Measurements from ENCODE around the gene NPAS3.

NPAS3 gene

GRCh38 chr14:33738029-33738428, 799.4 kb downstream of the NPAS3 start:
- FAIRE-seq = no peak
- TF ChIP-seq PAX5 (IDR thresholded peaks at IDR 0.05; ENCODE audit: insufficient read depth, low read length, severe bottlenecking) (no peak), POLR2AphosphoS5 (IDR thresholded peaks at IDR 0.05; ENCODE audit: low read depth, low read length) (no peak), SPI1 (IDR thresholded peaks at IDR 0.05; ENCODE audit: low read depth, low read length) (no peak), POU2F2 (IDR thresholded peaks at IDR 0.05; ENCODE audit: low read depth, low read length) (no peak), POLR2A (IDR thresholded peaks at IDR 0.05; ENCODE audit: low read depth, low read length) (no peak), TAF1 (IDR thresholded peaks at IDR 0.05; ENCODE audit: low read depth, low read length) (no peak)
- no peak for DNase-seq (ENCODE audit: insufficient read length, low spot score)

DNA sequence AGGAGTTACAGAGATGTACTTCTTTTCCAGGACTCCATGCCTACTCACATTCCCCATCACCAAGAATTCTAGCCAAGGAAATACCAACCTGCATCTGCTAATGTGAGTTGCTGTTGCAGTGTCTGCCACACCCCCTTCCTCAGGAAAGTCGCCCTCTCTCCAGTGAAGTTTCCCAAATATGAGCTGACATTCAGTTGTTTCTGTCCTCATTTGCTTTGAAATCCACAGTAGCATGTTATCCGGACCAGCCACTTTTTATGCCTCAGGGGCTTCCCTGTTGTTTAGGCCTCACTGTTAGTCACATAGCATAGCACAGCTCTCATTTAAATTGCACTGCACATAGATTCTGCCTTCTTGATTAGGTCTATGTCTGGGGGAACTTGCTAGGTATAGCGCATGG, 799.8 kb downstream of the NPAS3 start:
- TF ChIP-seq POU2F2 (IDR thresholded peaks at IDR 0.05; ENCODE audit: low read depth, low read length) = no peak
- no peak for TF ChIP-seq SPI1 (IDR thresholded peaks at IDR 0.05; ENCODE audit: low read depth, low read length)
- TF ChIP-seq POLR2AphosphoS5 (IDR thresholded peaks at IDR 0.05; ENCODE audit: low read depth, low read length) = no peak
- TF ChIP-seq TAF1 (IDR thresholded peaks at IDR 0.05; ENCODE audit: low read depth, low read length) = no peak
- no peak for TF ChIP-seq PAX5 (IDR thresholded peaks at IDR 0.05; ENCODE audit: insufficient read depth, low read length, severe bottlenecking)
- TF ChIP-seq POLR2A (IDR thresholded peaks at IDR 0.05; ENCODE audit: low read depth, low read length) = no peak
- DNase-seq (ENCODE audit: insufficient read length, low spot score) (no peak), FAIRE-seq (no peak)

- FAIRE-seq (no peak), DNase-seq (ENCODE audit: insufficient read length, low spot score) (no peak)
- TF ChIP-seq POLR2A (IDR thresholded peaks at IDR 0.05; ENCODE audit: low read depth, low read length) (no peak), TAF1 (IDR thresholded peaks at IDR 0.05; ENCODE audit: low read depth, low read length) (no peak), POU2F2 (IDR thresholded peaks at IDR 0.05; ENCODE audit: low read depth, low read length) (no peak), PAX5 (IDR thresholded peaks at IDR 0.05; ENCODE audit: insufficient read depth, low read length, severe bottlenecking) (no peak), POLR2AphosphoS5 (IDR thresholded peaks at IDR 0.05; ENCODE audit: low read depth, low read length) (no peak), SPI1 (IDR thresholded peaks at IDR 0.05; ENCODE audit: low read depth, low read length) (no peak)
These were observed 801.9 kb downstream of the NPAS3 start for GRCh38 chr14:33740531-33740930.

DNA sequence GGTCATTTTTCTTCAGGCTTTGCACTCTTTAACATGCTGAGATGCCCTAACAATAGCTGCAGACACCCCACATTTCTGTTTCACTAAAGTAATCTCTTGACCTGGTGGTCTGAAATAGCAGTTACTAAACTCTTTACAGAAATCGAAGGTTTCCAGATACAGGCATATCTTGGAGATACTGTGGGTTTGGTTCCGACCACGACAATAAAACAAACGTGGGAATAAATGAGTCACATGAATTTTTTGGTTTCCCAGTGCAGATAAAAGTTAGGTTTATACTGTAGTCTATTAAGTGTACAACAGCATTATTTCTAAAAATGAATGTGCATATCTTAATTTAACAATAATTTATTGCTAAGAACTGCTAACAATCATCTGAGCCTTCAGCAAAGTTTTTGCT, 803.5 kb downstream of the NPAS3 start:
- FAIRE-seq (no peak), DNase-seq (ENCODE audit: insufficient read length, low spot score) (no peak)
- TF ChIP-seq POU2F2 (IDR thresholded peaks at IDR 0.05; ENCODE audit: low read depth, low read length) = no peak
- no peak for TF ChIP-seq PAX5 (IDR thresholded peaks at IDR 0.05; ENCODE audit: insufficient read depth, low read length, severe bottlenecking)
- no peak for TF ChIP-seq POLR2AphosphoS5 (IDR thresholded peaks at IDR 0.05; ENCODE audit: low read depth, low read length)
- TF ChIP-seq SPI1 (IDR thresholded peaks at IDR 0.05; ENCODE audit: low read depth, low read length) = no peak
- TF ChIP-seq TAF1 (IDR thresholded peaks at IDR 0.05; ENCODE audit: low read depth, low read length) = no peak
- TF ChIP-seq POLR2A (IDR thresholded peaks at IDR 0.05; ENCODE audit: low read depth, low read length) = no peak

DNA sequence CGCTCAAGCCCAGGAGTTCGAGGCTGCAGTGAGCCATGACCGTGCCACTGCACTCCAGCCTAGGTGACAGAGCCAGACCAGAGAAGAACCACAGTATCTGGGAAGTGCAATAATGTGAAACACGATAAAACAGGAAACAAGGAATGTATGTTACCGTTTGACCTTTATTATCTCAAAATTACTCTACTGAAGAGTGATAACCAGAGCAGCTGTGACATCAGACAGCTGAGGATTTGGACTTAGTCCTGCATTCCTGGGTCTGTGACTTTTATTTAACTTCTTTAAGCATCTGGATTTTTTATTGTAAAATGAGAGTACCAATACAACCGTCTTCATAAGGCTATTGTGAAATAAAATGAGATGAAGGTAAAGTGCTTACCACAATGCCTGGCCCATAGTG, 806.5 kb downstream of the NPAS3 start:
- FAIRE-seq = no peak
- no peak for DNase-seq (ENCODE audit: insufficient read length, low spot score)
- TF ChIP-seq PAX5 (IDR thresholded peaks at IDR 0.05; ENCODE audit: insufficient read depth, low read length, severe bottlenecking) = no peak

DNA sequence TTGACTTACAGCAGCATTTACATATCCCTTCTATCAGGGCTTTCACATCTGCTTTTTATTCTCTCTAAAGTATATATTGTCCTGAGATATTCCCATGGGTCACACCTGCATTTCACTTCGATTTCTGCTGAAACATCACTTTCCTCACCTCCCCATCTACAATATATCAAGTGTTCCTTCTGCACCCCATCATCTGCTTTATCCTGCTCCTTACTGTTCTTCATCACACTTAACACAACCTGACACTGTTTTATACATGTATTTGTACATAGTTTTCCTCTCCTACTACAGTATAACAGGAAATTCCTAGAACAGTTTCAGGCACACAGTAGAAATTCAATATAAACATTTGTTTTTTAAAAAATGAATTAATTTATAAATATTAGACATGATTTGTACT, 809.1 kb downstream of the NPAS3 start:
- FAIRE-seq (no peak), DNase-seq (ENCODE audit: insufficient read length, low spot score) (no peak)
- TF ChIP-seq PAX5 (IDR thresholded peaks at IDR 0.05; ENCODE audit: insufficient read depth, low read length, severe bottlenecking) (no peak), SPI1 (IDR thresholded peaks at IDR 0.05; ENCODE audit: low read depth, low read length) (no peak), POLR2AphosphoS5 (IDR thresholded peaks at IDR 0.05; ENCODE audit: low read depth, low read length) (no peak), TAF1 (IDR thresholded peaks at IDR 0.05; ENCODE audit: low read depth, low read length) (no peak), POU2F2 (IDR thresholded peaks at IDR 0.05; ENCODE audit: low read depth, low read length) (no peak), POLR2A (IDR thresholded peaks at IDR 0.05; ENCODE audit: low read depth, low read length) (no peak)

DNA sequence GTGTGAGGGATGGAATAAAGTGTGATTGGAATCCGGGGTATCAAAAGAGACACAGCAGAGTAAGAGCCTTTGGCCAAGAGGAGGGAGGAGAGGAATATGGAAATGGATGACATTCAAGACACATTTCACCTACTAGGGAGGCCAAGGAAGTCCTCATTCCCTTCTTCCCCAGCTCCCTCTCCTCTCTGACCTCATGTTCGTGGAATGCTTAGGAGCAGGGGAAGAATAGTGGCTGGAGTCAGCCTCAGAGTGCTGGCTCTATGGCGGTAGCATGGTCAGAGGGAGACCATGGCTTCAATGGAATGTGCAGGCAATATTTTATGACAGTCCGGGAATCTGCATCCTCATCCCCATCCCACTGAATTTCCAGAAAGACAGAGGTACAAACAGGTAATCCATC, 815.6 kb downstream of the NPAS3 start:
- FAIRE-seq (no peak), DNase-seq (ENCODE audit: insufficient read length, low spot score) (no peak)
- TF ChIP-seq SPI1 (IDR thresholded peaks at IDR 0.05; ENCODE audit: low read depth, low read length) = no peak

- DNase-seq (ENCODE audit: insufficient read length, low spot score) = no peak
- FAIRE-seq = no peak
- no peak for TF ChIP-seq POLR2AphosphoS5 (IDR thresholded peaks at IDR 0.05; ENCODE audit: low read depth, low read length)
- no peak for TF ChIP-seq PAX5 (IDR thresholded peaks at IDR 0.05; ENCODE audit: insufficient read depth, low read length, severe bottlenecking)
- TF ChIP-seq POU2F2 (IDR thresholded peaks at IDR 0.05; ENCODE audit: low read depth, low read length) = no peak
- no peak for TF ChIP-seq TAF1 (IDR thresholded peaks at IDR 0.05; ENCODE audit: low read depth, low read length)
- no peak for TF ChIP-seq POLR2A (IDR thresholded peaks at IDR 0.05; ENCODE audit: low read depth, low read length)
- TF ChIP-seq SPI1 (IDR thresholded peaks at IDR 0.05; ENCODE audit: low read depth, low read length) = no peak
These were observed 816.7 kb downstream of the NPAS3 start for GRCh38 chr14:33755358-33755757.

GRCh38 chr14:33756833-33757232, 818.2 kb downstream of the NPAS3 start:
- TF ChIP-seq POLR2AphosphoS5 (IDR thresholded peaks at IDR 0.05; ENCODE audit: low read depth, low read length) (no peak), SPI1 (IDR thresholded peaks at IDR 0.05; ENCODE audit: low read depth, low read length) (no peak), POU2F2 (IDR thresholded peaks at IDR 0.05; ENCODE audit: low read depth, low read length) (no peak), PAX5 (IDR thresholded peaks at IDR 0.05; ENCODE audit: insufficient read depth, low read length, severe bottlenecking) (no peak), POLR2A (IDR thresholded peaks at IDR 0.05; ENCODE audit: low read depth, low read length) (no peak), TAF1 (IDR thresholded peaks at IDR 0.05; ENCODE audit: low read depth, low read length) (no peak)
- FAIRE-seq (no peak), DNase-seq (ENCODE audit: insufficient read length, low spot score) (no peak)

DNA sequence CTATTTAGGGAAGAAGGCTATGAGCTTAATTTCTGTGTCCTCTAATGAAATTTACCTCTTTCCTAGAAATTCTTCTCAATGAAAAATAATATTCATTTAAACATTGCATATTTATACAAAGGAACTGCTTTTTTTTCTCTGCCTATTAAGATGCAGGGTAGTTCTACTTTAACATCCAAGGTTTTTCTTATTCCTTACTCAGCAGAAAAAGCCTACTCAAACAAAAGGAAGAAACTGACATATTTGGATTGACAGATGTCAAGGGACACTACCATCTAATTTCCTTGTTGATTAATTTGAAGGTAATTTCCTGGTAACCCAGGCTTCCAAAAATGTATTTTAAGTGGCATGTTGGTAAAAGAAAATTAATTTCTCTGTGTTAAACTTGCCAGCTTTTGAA, 819.9 kb downstream of the NPAS3 start:
- TF ChIP-seq PAX5 (IDR thresholded peaks at IDR 0.05; ENCODE audit: insufficient read depth, low read length, severe bottlenecking) = no peak
- TF ChIP-seq POLR2A (IDR thresholded peaks at IDR 0.05; ENCODE audit: low read depth, low read length) = no peak
- TF ChIP-seq POU2F2 (IDR thresholded peaks at IDR 0.05; ENCODE audit: low read depth, low read length) = no peak
- no peak for TF ChIP-seq POLR2AphosphoS5 (IDR thresholded peaks at IDR 0.05; ENCODE audit: low read depth, low read length)
- TF ChIP-seq TAF1 (IDR thresholded peaks at IDR 0.05; ENCODE audit: low read depth, low read length) = no peak
- TF ChIP-seq SPI1 (IDR thresholded peaks at IDR 0.05; ENCODE audit: low read depth, low read length) = no peak
- DNase-seq (ENCODE audit: insufficient read length, low spot score) = no peak
- no peak for FAIRE-seq
